Measurements from ENCODE around the gene EIF3C.
"Not testable (repeated sequence)": the region's sequence is repeated elsewhere in the genome, so short reads cannot be mapped to it uniquely, and the experiment has no call there.

DNA sequence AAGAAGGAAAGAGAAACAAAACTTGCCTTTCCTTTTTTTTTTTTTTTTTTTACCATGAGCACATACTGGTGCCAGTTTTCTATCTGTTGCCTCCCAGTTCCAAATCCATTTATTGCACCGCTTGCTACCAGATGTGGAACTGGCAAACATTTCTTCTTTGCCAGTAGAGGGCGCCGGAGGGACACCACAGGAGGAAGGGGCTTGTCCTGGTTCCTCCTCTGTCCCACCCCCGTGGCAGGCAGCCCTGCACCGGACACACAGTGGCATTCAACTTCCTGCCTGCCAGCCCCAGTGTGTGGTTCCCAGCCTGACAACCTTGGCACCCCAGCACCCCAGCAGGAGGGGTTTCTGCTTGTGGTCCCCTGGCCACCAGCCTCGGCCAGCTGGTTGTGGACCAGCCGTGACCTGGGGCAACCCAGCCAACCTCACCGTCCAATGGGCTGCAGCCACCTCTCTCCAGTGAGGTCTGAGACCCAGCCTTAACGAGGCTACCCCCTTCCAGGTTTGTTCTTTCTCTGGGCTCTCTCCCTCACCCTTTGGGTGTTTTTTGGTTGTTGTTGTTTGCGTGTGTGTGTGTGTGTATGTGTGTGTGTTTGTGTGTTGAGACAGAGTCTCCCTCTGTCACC, 22.8 kb upstream of the EIF3C start:
- not testable (repeated sequence) for TF ChIP-seq ZNF616 (CRISPR knock-in tag; IDR thresholded peaks at IDR 0.05; ENCODE audit: low read depth); SMAD9 (CRISPR knock-in tag; IDR thresholded peaks at IDR 0.05); PHF5A (CRISPR knock-in tag; IDR thresholded peaks at IDR 0.05; ENCODE audit: low read depth, unreplicated experiment); TRIM24 (CRISPR knock-in tag; IDR thresholded peaks at IDR 0.05); CBX1 (IDR thresholded peaks at IDR 0.05; ENCODE audit: low read depth); ZNF775 (CRISPR knock-in tag; IDR thresholded peaks at IDR 0.05; ENCODE audit: borderline replicate concordance); CBX2 (IDR thresholded peaks at IDR 0.05; ENCODE audit: low read depth, low read length); CBX2 (CRISPR knock-in tag; IDR thresholded peaks at IDR 0.05; ENCODE audit: low read depth); PHF8 (CRISPR knock-in tag; IDR thresholded peaks at IDR 0.05)
- TF ChIP-seq, protein P1, sequence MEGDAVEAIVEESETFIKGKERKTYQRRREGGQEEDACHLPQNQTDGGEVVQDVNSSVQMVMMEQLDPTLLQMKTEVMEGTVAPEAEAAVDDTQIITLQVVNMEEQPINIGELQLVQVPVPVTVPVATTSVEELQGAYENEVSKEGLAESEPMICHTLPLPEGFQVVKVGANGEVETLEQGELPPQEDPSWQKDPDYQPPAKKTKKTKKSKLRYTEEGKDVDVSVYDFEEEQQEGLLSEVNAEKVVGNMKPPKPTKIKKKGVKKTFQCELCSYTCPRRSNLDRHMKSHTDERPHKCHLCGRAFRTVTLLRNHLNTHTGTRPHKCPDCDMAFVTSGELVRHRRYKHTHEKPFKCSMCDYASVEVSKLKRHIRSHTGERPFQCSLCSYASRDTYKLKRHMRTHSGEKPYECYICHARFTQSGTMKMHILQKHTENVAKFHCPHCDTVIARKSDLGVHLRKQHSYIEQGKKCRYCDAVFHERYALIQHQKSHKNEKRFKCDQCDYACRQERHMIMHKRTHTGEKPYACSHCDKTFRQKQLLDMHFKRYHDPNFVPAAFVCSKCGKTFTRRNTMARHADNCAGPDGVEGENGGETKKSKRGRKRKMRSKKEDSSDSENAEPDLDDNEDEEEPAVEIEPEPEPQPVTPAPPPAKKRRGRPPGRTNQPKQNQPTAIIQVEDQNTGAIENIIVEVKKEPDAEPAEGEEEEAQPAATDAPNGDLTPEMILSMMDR (CRISPR knock-in tag; IDR thresholded peaks at IDR 0.05): not testable (repeated sequence)
- TF ChIP-seq, protein P2, sequence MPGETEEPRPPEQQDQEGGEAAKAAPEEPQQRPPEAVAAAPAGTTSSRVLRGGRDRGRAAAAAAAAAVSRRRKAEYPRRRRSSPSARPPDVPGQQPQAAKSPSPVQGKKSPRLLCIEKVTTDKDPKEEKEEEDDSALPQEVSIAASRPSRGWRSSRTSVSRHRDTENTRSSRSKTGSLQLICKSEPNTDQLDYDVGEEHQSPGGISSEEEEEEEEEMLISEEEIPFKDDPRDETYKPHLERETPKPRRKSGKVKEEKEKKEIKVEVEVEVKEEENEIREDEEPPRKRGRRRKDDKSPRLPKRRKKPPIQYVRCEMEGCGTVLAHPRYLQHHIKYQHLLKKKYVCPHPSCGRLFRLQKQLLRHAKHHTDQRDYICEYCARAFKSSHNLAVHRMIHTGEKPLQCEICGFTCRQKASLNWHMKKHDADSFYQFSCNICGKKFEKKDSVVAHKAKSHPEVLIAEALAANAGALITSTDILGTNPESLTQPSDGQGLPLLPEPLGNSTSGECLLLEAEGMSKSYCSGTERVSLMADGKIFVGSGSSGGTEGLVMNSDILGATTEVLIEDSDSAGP (CRISPR knock-in tag; IDR thresholded peaks at IDR 0.05; ENCODE audit: borderline replicate concordance): not testable (repeated sequence)
- TF ChIP-seq, protein P3, sequence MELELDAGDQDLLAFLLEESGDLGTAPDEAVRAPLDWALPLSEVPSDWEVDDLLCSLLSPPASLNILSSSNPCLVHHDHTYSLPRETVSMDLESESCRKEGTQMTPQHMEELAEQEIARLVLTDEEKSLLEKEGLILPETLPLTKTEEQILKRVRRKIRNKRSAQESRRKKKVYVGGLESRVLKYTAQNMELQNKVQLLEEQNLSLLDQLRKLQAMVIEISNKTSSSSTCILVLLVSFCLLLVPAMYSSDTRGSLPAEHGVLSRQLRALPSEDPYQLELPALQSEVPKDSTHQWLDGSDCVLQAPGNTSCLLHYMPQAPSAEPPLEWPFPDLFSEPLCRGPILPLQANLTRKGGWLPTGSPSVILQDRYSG (CRISPR knock-in tag; IDR thresholded peaks at IDR 0.05): not testable (repeated sequence)

Measured in HepG2 (cell line).